Neural progenitor cell (in vitro differentiated cells): ENCODE data around the gene CPEB2.

Source experiments
- CTCF ChIP-seq: fragments of 200-600 bp; sonication (generic); IDR thresholded peaks from 2 replicates; pipeline ENCODE4 v1.5.1; 2017; ENCODE audit warnings: antibody characterized with exemption, mild to moderate bottlenecking
- EZH2 ChIP-seq: fragments of 200-600 bp; sonication (generic); IDR thresholded peaks from 2 replicates; pipeline ENCODE4 v1.6.1; 2017; ENCODE audit warnings: antibody characterized with exemption, mild to moderate bottlenecking, moderate library complexity
- EZH2phosphoT487 ChIP-seq: fragments of 200-600 bp; sonication (generic); IDR thresholded peaks from 2 replicates; pipeline ENCODE4 v1.6.1; 2017; ENCODE audit warnings: antibody characterized with exemption

- TF ChIP-seq CTCF, result no peak
- no peak for TF ChIP-seq EZH2phosphoT487
- no peak for TF ChIP-seq EZH2
Observed at GRCh38 chr4:15037923-15038541, 35.8 kb downstream of the CPEB2 start.
